Fibroblast of skin of abdomen (primary cell): ENCODE results near the gene TAOK3. TPM values are rescaled to one million over a fixed set of nuclear protein-coding genes. Genes with fewer than 3 reads are reported as not detected.
A peak's percentile ranks its signal among the peaks of the same experiment; 100 is the strongest.
"Not testable (repeated sequence)": the region's sequence is repeated elsewhere in the genome, so short reads cannot be mapped to it uniquely, and the experiment has no call there.

Experiments used
- DNase-seq: peaks from one replicate; pipeline ENCODE4 v3.0.0-alpha.2; 2013
- polyA plus RNA-seq, 2 experiments: library from polyadenylated mRNA; unstranded; fragments of 120-200 nt; gene quantifications; one replicate each; pipeline ENCODE4 v1.2.1, GENCODE V29; 2013; ENCODE audit not compliant: insufficient read length in 2 of 2

Gene TAOK3
- 22.8 TPM for polyA plus RNA-seq (2013, experiment 1 of 2; ENCODE audit: insufficient read length)
- 20.9 TPM for polyA plus RNA-seq (2013, experiment 2 of 2; ENCODE audit: insufficient read length)

DNA sequence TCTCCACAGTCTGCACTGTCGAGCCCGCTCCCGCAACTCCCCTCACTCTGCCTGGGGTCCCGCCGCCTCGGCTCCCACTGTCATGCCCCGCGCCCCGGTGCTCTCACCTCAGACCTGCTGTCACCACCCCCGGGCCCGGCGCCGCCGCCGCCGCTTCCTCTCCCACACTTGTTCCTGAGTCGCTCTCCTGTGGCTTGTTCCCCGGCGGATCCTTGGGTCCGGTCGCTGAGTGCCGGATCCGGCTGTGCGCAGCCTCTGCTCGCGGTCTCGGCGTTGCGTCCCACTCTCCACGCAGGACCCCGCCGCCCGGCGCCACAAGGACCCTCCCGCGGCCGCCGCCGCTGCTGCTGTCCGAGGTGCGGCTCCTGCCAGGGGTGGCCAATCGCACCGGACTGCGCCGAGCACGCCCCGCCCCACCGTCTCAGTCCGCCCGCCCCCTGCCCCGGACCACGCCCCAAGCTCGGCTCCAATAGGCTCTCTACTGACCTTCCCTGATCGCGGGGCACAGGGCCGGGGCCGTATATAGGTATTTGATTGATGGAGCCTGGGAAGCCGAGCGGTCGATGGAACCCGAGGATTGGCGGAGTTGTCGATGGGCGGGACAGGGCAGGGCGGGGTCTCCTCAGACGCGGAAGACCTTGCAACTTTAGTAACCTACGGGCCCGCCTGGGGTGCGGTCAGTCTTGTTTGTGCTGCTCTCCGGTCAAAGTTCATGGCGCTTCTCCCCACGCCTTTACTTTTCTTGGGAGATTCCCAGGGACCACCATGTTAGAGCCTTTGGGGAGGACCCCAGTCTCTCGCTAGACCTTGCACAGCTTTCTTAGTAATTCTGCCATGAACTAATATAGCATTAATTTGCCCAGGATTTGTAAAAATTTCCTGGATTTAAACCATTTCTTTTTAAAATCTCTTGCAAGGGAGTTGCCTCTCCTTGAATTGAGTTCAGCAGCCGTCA, at the start of gene TAOK3:
Gene TAOK3 (minus strand): TSS at position 367 of the 955 bp plus-strand sequence. CDS start 117,340 bp downstream, outside the sequence.
- peak; percentile 99 for DNase-seq

DNA sequence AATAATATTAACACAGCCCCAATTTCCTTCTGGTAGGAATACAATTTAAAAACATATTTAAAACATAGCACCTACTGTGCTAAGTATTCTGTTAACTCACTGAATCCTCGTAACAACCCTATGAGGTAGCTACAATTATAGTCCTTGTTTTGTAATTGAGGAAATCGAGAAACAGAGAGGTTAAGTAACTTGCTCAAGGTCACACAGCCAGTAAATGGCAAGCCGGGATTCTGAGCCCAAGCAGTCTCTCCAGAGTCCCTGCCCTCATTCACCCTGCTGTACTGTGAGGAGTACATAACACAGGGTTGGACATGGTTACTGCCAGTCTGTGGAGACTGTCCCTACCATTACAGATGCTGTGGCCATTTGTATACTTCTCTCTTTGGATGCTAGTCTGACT, 48.0 kb upstream of the TAOK3 start:
- DNase-seq: no peak

DNA sequence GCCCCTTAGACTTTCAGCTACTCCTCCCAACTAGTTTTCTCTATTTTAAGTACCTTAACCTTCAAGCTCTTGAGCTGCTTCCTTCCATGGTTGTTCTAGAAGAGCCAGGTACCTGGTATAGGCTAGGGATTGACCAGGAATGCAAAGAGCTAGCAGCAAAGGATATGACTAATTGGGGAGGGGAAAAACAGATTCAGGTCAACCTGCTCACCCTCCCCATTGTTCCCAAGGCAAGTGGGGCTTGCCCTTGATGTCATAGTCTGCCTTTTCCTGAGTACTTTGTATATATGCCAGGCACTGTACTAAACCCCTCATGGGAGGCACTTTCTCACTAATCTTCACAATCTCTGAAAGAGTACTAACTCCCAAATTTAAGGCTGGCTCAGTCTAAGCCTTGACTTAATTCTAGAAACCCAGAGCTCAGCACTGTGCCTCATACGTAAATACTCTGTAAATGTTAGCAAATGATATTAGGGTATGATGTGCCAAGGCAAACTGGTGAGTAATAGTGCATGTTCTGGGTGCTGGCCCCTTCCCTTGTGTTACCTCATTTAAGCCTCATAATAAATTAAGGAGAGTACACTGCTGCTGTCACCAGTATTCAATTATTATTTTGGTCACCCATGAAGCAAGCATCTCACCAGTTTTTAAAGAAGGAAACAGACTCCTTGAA, 45.8 kb upstream of the TAOK3 start:
- DNase-seq: no peak

DNA sequence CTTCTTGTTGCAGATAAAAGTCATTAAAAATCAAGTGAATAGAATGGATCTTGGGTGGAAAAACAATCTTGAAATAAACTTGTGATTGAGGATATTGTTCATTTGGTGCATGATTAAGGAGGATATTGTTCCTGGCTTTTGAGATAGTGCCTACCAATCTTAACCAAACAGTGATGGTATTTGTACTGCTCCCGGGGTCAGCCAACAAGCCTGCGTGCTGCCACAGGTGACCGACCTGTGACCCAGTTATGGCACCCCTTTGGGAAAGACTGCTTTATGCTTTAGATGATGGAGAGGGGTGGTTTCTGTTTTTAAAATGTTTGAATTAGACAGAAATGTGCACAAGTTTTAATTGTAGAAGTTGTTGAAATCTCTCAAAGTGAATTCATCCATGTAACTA, 45.2 kb upstream of the TAOK3 start:
- DNase-seq: no peak

DNA sequence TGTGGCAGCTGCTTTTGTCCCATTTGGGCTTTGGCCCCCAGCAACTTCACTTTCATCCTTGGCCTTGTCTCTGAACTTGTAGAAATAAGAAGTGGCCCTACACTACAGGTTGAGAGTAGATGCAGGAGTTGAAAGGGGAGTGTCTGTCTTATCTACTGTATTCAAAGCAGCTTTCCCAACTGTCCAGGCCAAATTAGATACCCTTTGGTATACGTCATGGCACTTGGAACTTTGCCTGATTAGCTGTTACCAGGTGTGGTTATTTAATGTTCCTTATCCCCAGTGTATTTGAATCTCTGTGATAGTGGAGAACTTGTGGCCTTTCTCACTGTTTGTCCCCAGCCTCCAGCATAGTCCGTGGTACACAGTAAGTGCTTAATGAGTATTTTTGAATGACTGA, 37.1 kb upstream of the TAOK3 start:
- DNase-seq: no peak

DNA sequence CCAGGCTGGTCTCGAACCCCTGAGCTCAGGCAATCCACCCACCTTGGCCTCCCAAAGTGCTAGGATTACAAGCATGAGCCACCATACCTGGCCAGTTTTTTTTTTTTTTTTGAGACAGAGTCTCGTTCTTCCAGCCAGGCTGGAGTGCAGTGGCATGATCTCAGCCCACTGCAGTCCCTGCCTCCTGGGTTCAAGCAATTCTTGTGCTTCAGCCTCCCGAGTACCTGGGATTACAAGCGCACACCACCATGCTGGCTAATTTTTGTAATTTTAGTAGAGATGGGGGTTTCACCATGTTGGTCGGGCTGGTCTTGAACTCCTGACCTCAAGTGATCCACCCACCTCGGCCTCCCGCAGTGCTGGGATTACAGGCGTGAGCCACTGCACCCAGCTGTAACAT, 35.5 kb upstream of the TAOK3 start:
- not testable (repeated sequence) for DNase-seq

DNA sequence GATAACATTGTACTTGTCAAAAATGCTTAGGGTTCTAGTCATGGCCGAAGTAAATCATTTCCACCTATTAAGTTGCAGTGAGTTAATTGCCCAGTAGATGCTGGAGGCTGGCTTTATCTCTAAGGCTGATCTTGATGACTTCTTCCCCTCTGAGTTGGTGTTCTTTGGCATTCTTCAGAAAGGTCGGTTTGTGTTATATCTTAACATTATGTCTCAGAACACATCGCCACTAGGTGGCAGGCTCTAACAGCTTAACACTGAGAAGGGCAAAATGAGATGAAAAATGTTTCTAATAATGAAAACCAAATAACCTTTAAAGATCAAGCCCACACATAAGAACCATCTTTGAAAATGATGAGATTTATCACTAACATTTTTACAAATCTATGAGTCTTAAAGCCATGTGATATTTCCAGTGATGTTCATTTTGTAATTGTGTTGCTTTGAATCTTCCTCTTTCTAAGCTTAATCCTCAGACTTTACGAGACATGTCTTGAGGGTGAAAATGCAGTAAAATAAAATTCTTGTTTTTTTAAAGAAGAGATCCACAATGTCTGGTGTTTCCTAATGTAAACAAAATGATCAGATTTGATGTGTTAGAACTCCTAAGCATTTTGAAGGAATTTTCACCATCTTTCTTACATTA, 32.3 kb upstream of the TAOK3 start:
- peak; percentile 53 for DNase-seq

DNA sequence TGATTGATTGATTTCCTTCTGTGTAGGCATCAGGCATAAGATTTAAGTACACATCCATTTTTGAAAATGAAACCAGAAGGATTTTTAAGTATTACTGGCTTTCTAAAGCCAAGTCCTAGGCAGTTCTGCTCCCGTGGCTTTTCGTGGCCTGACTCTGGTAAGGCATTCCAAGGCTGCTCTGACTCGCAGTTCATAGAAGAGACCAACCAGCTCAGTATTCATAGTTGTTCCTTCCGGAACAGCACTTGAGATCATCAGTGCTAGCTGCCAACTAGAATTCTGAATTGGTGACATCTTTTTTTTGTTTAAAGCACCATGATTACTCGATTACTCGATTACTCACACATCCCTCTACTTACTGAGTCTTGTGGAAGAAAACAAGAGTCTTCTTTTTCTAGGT, 29.5 kb upstream of the TAOK3 start:
- DNase-seq: peak; percentile 80

DNA sequence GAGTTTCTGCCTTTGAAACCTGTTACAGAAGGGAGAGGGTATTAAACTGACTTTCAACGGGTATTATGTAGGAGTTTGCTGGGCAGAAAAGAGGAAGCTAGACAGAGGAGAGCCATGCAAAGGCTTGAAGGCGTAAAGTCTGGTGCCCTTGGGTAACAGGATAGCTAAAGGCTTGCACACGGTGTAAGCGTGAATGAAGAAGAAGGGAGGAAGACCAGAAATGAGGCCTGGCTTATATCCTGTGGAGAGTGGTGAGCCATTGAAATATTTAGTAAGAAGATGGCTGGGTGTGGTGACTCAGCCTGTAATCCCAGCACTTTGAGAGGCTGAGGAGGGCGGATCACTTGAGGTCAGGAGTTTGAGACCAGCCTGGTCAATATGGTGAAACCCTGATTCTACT, 26.2 kb upstream of the TAOK3 start:
- DNase-seq: no peak

DNA sequence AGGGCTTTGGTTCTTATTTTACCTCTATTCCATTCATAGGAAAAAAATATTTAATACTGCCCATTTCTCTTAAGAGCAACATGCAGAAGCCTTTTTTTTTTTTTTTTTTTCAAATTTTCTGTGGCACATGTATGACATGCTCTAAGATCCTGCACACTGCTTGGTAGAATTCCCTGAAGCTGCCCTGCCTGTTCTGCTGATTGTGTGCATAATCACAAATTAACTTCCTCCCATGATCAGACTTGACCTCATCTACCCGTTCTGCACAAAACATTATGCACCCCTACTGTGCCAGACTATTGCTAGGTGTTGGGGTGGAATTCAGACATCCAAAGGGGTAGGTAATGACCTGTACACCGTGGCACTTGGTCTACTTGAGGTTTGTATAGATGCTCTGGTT, 25.8 kb upstream of the TAOK3 start:
- DNase-seq: no peak

DNA sequence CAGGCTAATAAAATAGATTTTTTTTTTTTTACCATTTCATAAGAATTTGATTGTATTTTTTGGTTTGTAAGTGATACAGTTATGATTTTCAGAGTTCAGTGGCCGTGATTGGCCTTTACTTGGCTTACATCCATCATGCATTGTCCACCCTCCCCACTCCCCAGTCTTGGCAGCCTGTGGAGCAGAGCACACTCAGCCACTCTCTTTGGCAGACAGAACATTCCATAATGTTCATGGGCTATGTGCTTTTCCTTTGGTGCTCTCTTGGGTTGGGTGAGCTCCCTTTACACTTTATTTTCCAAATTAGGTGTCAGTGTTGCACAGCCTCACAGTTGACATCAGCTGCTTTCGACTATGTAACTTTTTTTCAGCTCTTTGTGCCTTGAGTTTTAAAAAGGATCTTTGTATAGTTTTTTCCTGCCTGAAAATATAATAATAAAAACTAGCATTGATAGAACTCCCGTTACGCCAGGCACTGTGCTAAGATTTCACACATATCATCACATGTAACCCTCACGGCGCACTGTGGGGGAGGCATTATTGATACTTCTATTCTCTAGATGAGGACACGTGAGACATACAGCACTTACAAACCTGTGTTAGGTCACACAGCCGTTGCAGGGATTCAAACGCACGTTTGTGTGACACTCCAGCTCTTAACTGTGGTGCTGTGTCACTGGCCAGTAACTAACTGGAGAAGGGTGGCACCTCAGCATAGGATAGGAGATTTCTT, 25.2 kb upstream of the TAOK3 start:
- no peak for DNase-seq

DNA sequence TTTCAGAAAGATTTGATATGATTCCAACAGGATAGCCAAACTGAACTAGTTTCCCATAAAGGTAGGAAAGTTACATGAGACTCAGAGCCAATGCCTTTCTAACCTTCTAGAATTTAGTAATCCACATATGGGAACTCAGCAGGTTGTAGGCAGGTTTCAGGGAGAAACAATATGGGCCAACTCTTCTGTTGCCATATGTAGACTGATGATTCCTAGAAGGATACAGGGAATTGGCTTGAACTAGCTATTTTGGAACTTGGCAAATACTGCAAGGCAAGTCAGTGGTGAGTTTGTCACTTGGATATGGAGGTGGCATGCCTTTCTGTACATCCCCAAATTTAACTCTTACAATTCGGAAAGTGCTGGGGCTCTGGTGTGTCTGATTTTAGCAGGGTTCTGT, 19.1 kb upstream of the TAOK3 start:
- DNase-seq: no peak

DNA sequence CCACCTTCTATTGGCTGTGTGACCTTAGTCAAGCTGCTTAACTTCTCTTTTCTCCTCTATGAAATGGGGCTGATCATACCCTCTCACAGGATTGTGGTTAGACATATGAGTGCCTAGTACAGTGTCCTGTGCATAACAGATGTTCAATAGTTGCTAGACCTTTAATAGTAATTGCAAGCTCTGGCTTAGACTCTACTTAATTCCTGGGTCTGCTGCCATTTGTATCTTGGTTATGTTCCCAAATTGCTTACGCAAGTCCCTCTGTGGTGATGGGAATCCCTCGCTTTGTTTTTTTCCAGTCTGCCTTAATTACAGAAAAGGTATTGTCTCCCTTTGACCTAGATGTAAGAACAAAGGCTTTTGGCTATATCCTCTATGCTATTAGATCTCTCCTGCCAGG, 18.7 kb upstream of the TAOK3 start:
- no peak for DNase-seq

DNA sequence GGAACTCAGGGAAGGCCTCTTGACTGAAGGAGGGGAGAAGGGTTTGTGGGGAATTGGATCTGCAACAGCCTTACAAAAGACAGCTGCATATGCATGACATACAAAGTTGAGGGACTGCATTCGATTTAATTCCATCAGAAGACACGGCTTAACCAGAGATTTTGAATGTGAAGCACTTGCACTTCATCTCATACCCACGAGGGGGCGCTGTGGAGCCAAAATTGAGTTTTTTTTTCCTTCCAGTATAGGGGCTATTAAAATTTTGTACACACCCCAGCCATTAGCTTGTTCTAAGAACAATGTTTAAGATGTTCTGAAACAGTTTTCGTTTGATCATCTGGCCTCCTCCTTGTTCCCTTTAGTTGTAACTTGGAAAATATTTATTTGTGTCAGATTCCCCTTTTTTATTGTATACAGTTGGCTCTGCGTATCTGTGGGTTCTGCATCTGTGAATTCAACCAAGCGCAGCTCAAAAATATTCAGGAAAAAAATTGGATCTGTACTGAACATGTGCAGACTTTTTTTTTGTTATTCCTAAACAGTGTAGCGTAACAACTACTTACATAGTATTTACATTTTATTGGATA, 5.3 kb upstream of the TAOK3 start:
- peak; percentile 55 for DNase-seq

DNA sequence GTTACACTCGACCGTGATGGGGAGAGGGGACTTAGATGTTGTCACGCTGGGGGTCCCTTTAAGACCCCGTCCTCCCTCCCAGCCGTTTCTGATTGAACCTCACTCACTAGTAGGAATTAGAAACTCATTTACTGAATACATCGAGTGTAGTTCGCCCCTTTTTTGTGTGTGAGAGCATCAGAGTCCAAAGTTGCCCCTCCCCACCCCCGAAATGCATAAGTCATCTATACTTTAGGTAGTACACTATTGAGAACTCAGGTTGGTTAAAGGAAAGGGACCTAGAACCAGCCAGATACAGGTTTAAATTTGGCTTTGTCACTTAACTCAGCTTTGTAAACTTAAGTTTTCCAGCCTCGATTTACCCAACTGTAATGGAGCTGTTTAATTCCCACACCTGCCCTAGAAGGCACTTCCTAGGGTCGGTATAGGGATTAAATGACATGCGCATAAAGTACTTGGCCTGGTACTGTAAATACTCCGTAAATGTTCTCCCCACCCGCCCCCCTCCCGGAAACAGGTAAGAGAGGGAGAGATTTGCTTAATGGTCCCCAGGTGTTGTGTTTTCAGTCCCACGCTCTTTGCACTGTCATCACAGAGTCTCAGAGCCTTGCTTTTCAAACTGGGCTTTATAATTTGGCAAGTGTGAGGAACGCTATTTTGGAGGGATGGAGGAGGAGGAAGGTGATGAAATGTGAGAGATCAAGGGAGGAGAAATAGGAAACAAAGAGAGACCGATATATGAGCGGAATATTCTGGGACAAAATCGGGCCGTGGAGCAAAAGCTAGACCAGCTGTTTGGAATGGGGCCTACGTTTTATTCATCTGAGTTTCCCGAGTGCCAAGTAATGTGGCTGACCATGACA, 4.5 kb upstream of the TAOK3 start:
- no peak for DNase-seq

DNA sequence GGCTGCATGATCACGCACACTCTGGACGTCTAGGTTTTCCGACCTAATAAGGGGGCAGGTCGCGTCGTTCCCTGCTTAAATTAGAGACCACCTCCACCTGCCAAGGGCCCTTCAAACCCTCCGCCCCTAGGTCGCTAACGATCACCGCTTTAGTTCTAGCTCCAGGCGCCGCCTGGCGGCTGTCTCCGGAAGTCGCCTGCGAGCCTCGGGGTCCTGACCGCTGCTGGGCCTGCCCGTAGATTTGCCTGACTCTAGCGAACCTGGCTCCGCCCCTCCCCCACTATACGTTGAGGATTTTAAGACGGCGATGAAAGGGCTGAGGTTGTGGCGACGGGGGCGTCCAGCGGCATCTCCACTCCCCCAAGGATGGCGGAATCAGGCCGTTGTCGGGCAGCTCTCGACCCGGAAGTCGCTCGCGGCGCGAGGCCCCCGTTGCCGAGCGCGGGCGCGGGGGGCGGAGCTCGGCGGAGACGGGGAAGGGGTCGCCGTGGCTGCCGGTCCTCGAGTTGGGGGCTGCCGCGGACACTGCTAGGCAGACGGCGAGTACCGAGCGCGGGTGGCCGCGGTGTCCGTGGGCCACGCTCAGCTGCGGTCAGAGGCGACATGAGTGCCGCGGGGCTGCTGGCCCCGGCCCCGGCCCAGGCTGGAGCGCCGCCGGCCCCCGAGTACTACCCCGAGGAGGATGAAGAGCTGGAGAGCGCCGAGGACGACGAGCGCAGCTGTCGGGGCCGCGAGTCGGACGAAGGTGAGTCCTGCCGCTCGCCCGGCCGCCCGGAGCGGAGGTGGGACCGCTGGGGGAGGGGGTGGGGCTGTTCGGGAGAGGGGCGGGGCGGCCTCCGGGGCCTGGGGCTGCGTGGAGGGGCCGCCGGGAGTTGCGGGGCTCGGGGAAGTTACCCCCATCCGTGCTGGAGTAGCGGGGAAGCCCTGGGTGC, 3.6 kb upstream of the TAOK3 start, which contains the start of gene SUDS3:
Gene SUDS3 (plus strand): TSS at position 467 of the 932 bp plus-strand sequence. CDS start 137 bp downstream, at position 604.
- peak; percentile 72 for DNase-seq

DNA sequence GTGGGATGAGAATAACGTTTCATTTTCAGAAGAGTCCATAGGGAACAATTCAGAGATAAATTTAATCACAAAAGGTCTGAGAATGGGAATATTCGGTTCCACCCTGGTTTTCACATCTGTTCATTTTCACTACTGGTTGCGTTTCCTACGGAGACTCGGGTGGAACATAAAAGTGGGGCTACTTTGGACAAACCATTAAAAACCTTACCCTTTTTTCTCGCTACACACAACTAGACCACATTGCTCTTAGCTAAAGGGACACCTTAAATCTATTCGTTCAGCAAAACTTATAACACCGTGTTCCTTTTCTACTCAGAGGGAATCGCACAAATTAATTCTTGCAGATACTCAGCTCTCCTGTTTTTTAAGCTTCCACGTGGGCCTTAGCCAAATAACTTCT, 2.6 kb upstream of the TAOK3 start:
- no peak for DNase-seq

DNA sequence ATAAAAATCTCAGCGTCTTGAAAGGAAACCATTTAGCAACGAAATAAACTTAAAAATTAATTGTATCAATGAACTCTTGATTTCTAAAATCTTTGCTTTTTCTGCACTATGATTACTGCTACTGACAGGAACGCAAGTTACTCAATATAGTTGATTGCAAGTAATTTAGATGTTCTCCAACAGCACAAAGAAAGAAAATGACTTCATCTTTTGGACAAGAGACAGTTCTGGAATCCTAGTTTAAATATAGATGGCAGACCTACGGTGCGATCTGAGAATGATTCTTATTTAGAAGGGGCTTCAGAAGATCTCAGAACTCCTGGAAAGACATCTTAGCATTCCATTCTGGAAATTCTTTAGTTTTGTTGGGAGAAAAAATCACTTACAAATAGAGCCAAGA, 2.2 kb upstream of the TAOK3 start:
- peak; percentile 35 for DNase-seq

DNA sequence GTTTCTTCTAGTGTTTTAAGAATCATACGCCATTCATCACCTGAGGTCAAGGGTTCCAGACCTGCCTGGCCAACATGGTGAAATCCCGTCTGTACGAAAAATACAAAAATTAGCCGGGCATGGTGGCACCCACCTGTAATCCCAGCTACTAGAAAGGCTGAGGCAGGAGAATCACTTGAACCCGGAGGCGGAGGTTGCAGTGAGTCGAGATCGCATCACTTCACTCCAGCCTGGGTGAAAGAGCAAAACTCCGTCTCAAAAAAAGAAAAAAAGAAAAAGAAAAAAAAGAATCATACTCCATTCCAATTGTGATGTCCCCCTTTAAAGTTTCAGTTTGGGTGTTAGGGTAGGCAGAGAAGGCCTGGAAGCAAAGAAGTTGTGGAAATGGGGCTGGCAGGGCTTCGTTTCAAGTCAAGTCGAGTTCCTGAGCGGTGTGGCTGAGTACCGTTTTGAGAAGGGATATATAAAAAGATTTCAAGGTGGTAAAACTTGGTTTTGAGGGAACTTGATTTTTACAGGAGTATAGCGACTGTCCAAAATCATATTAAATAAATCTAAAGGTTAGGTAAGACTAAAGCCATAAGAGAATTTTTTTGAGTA, 1.5 kb upstream of the TAOK3 start:
- no peak for DNase-seq
